ENCODE data around the gene PAK6.

The PAK6 gene

GRCh38 chr15:40272485-40273056, 33.7 kb downstream of the PAK6 start:
- H3K4me2 ChIP-seq (ENCODE audit: insufficient read depth, low read length), result no peak overlapping the region
- no peak overlapping the region for H3K27ac ChIP-seq (ENCODE audit: low read length)
- H3K27me3 ChIP-seq (ENCODE audit: insufficient read depth, low read length, poor library complexity), result peaks cover 4% of the 10 kb centered on the region
- no peaks in the 10 kb centered on the region for H3K36me3 ChIP-seq (ENCODE audit: insufficient read depth, low read length)
- H3K4me3 ChIP-seq (ENCODE audit: low read depth in 1 of 2, low read length in 2 of 2), result no peak overlapping the region
- no peaks in the 10 kb centered on the region for H4K20me1 ChIP-seq (ENCODE audit: insufficient read depth, low read length)
- DNase-seq, result no peak
- H3K9me3 ChIP-seq (ENCODE audit: insufficient read depth, low read length, severe bottlenecking), result no peaks in the 10 kb centered on the region
- no peaks in the 10 kb centered on the region for H3K79me2 ChIP-seq (ENCODE audit: insufficient read depth, low read length)
- H3K9ac ChIP-seq (ENCODE audit: low read depth, low read length), result no peak overlapping the region
- peaks cover 9% of the 10 kb centered on the region for H3K4me1 ChIP-seq (ENCODE audit: insufficient read depth, low read length)
- ATAC-seq (ENCODE audit: insufficient read depth, low read depth), result no peak
- no peak overlapping the region for H2AFZ ChIP-seq (ENCODE audit: low read depth, low read length)
- TF ChIP-seq EZH2 (IDR thresholded peaks at IDR 0.05; ENCODE audit: borderline replicate concordance, low read depth, low read length, severe bottlenecking) (no peak), CTCF (IDR thresholded peaks at IDR 0.05; ENCODE audit: borderline replicate concordance, extremely low read depth, low read length, poor library complexity, severe bottlenecking) (peak; percentile 31)

- DNase-seq, result no peak
- Histone ChIP-seq H3K4me1 (ENCODE audit: insufficient read depth, low read length) (peaks cover 10% of the 10 kb centered on the region), H3K9ac (ENCODE audit: low read depth, low read length) (no peak overlapping the region), H3K9me3 (ENCODE audit: insufficient read depth, low read length, severe bottlenecking) (no peaks in the 10 kb centered on the region), H3K27me3 (ENCODE audit: insufficient read depth, low read length, poor library complexity) (peaks cover 5% of the 10 kb centered on the region), H3K79me2 (ENCODE audit: insufficient read depth, low read length) (no peaks in the 10 kb centered on the region), H3K36me3 (ENCODE audit: insufficient read depth, low read length) (no peaks in the 10 kb centered on the region), H3K4me3 (ENCODE audit: low read depth in 1 of 2, low read length in 2 of 2) (no peak overlapping the region), H3K4me2 (ENCODE audit: insufficient read depth, low read length) (no peak overlapping the region), H4K20me1 (ENCODE audit: insufficient read depth, low read length) (no peaks in the 10 kb centered on the region), H3K27ac (ENCODE audit: low read length) (no peak overlapping the region), H2AFZ (ENCODE audit: low read depth, low read length) (no peak overlapping the region)
- no peak for ATAC-seq (ENCODE audit: insufficient read depth, low read depth)
- no peak for TF ChIP-seq CTCF (IDR thresholded peaks at IDR 0.05; ENCODE audit: borderline replicate concordance, extremely low read depth, low read length, poor library complexity, severe bottlenecking)
- no peak for TF ChIP-seq EZH2 (IDR thresholded peaks at IDR 0.05; ENCODE audit: borderline replicate concordance, low read depth, low read length, severe bottlenecking)
These were observed 34.6 kb downstream of the PAK6 start for GRCh38 chr15:40273428-40273827.

GRCh38 chr15:40274350-40275274, 35.7 kb downstream of the PAK6 start:
- Histone ChIP-seq H3K27ac (ENCODE audit: low read length) (no peak overlapping the region), H3K79me2 (ENCODE audit: insufficient read depth, low read length) (no peaks in the 10 kb centered on the region), H2AFZ (ENCODE audit: low read depth, low read length) (no peak overlapping the region), H3K27me3 (ENCODE audit: insufficient read depth, low read length, poor library complexity) (peaks cover 11% of the 10 kb centered on the region), H3K4me1 (ENCODE audit: insufficient read depth, low read length) (peaks cover 16% of the 10 kb centered on the region), H3K9me3 (ENCODE audit: insufficient read depth, low read length, severe bottlenecking) (no peaks in the 10 kb centered on the region), H4K20me1 (ENCODE audit: insufficient read depth, low read length) (no peaks in the 10 kb centered on the region), H3K4me2 (ENCODE audit: insufficient read depth, low read length) (no peak overlapping the region), H3K4me3 (ENCODE audit: low read depth in 1 of 2, low read length in 2 of 2) (no peak overlapping the region), H3K36me3 (ENCODE audit: insufficient read depth, low read length) (no peaks in the 10 kb centered on the region), H3K9ac (ENCODE audit: low read depth, low read length) (no peak overlapping the region)
- peak; percentile 76 for ATAC-seq (ENCODE audit: insufficient read depth, low read depth)
- TF ChIP-seq EZH2 (IDR thresholded peaks at IDR 0.05; ENCODE audit: borderline replicate concordance, low read depth, low read length, severe bottlenecking), result no peak
- TF ChIP-seq CTCF (IDR thresholded peaks at IDR 0.05; ENCODE audit: borderline replicate concordance, extremely low read depth, low read length, poor library complexity, severe bottlenecking), result peak; percentile 100
- DNase-seq, result peak; percentile 83

Data from DND-41 (cell line).